Common myeloid progenitor, CD34-positive (primary cell): ENCODE results near the gene PDF.

ENCODE experiments used
- CTCF ChIA-PET: fragments of 350-600 bp; sonication (Branson Sonifier 250); formaldehyde crosslinking; loops from one replicate; lab custom pipeline; 2021; ENCODE audit warnings: antibody characterized with exemption; lab: Charles Lee
- POLR2A ChIA-PET: fragments of 350-600 bp; sonication (Branson Sonifier 250); formaldehyde crosslinking; loops from one replicate; lab custom pipeline; 2021; ENCODE audit warnings: antibody characterized with exemption; lab: Charles Lee
- DNase-seq, 3 donors: peaks; one replicate each; pipeline versions ENCODE4 v3.0.0 to v3.0.0-alpha.2; 2013
- H3K27ac ChIP-seq, 2 experiments: 1 replicate in 1 of 2; 2 replicates in 1 of 2; pipeline ENCODE4 v1.7.0; 2013; ENCODE audit warnings: inconsistent platforms in 2 of 2, low read length in 2 of 2, mild to moderate bottlenecking in 2 of 2, low read depth in 1 of 2, moderate library complexity in 1 of 2; ENCODE audit not compliant: severe bottlenecking in 2 of 2, insufficient read depth in 1 of 2, poor library complexity in 1 of 2
- H3K27me3 ChIP-seq, 5 experiments: replicated peaks in 2 of 5; 1 replicate in 3 of 5; 2 replicates in 2 of 5; pipeline versions ENCODE4 v1.6.1 to v1.7.0; 2013; ENCODE audit warnings: low read length in 4 of 5, mild to moderate bottlenecking in 2 of 5, moderate library complexity in 2 of 5, inconsistent platforms in 1 of 5; ENCODE audit not compliant: insufficient read depth in 5 of 5, control insufficient read depth in 4 of 5
- H3K36me3 ChIP-seq, 4 experiments: 1 replicate in 2 of 4; 2 replicates in 2 of 4; pipeline versions ENCODE4 v1.6.1 to v1.7.0; 2013; ENCODE audit warnings: low read length in 3 of 4, control low read depth in 1 of 4, mild to moderate bottlenecking in 1 of 4; ENCODE audit not compliant: control insufficient read depth in 4 of 4, insufficient read depth in 4 of 4
- H3K4me1 ChIP-seq, 4 experiments: 1 replicate in 3 of 4; 2 replicates in 1 of 4; pipeline versions ENCODE4 v1.6.1 to v1.7.1; 2013; ENCODE audit warnings: low read length in 3 of 4, mild to moderate bottlenecking in 3 of 4, control low read depth in 1 of 4, inconsistent platforms in 1 of 4, moderate library complexity in 1 of 4; ENCODE audit not compliant: control insufficient read depth in 4 of 4, insufficient read depth in 4 of 4; ENCODE audit errors: control extremely low read depth in 1 of 4
- H3K4me3 ChIP-seq, 7 experiments: 1 replicate in 4 of 7; 2 replicates in 3 of 7; pipeline versions ENCODE4 v1.5.1 to v1.7.0; 2013; ENCODE audit warnings: mild to moderate bottlenecking in 7 of 7, low read length in 6 of 7, moderate library complexity in 6 of 7, inconsistent platforms in 2 of 7, low read depth in 2 of 7, control low read depth in 1 of 7; ENCODE audit not compliant: insufficient read depth in 4 of 7, control insufficient read depth in 1 of 7; ENCODE audit errors: extremely low read depth in 1 of 7
- H3K9me3 ChIP-seq, 5 experiments: 1 replicate in 4 of 5; 2 replicates in 1 of 5; pipeline versions ENCODE4 v1.6.1 to v1.7.1; 2013; ENCODE audit warnings: low read length in 4 of 5, mild to moderate bottlenecking in 2 of 5, inconsistent platforms in 1 of 5, low read depth in 1 of 5, moderate library complexity in 1 of 5; ENCODE audit not compliant: control insufficient read depth in 4 of 5, insufficient read depth in 2 of 5; ENCODE audit errors: control extremely low read depth in 1 of 5
- whole genome bisulfite sequencing: methylation state at CpG from one replicate; pipeline ENCODE4 v1.1.5; 2013; ENCODE audit not compliant: insufficient coverage; 5-methylcytosine and 5-hydroxymethylcytosine counted together

PDF gene

DNA sequence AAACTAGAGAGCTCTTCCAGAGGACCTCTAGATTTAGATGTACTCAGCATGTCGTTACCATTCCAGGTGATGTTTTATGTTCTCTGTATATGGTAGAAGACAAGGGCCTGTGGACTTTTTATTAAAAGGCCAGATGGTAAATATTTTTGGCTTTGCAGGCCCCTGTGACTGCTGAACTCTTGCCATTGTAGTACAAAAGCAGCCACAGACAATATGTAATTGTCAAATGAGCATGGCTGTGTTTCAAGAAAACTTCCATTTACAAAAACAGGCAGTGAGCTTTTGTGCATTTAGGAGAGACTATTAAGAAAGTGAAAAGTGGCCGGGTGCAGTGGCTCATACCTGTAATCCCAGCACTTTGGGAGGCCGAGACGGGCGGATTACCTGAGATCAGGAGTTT, 13.8 kb upstream of the PDF start:
- H3K27me3 ChIP-seq, result no peaks in the 10 kb centered on the region
- no peak overlapping the region for H3K4me3 ChIP-seq
- ChIA-PET POLR2A (interaction anchor here (0.7 kb wide), 1 partner anchor 11 kb away, joined by 3 read pairs; no protein-coding TSS in a partner anchor), CTCF (no interaction called here)
- peaks cover 9 to 26% (median 19%) of the 10 kb centered on the region in 4 experiments for H3K36me3 ChIP-seq
- no peaks in the 10 kb centered on the region for H3K9me3 ChIP-seq
- 92% methylated on average over 4 of the region's 5 CpGs for WGBS
- peaks cover 5 to 21% (median 12%) of the 10 kb centered on the region in 4 experiments for H3K4me1 ChIP-seq
- H3K27ac ChIP-seq, result no peak overlapping the region
- DNase-seq, result no peak

DNA sequence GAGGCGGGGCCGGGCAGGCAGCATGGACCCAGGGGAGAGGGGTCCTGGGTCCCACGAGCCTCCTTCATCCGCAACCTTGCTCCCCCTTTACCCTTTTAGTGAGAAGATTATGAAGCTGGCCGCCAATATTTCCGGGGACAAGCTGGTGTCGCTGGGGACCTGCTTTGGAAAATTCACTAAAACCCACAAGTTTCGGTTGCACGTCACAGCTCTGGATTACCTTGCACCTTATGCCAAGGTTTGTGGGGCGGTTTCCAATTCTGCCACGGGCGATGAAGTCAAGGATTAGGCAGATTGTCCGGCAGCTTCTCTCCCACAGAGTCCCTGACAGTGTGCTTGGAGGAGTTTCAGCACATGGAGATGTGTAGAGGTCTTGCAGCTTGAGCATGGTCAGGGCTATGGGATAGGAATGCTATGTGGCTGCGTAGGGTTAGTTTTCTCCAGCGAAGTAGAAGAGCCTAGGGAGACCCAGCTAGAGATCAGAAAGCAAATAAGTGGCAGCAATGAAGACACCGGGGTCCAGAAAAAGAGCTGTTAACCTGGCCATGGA, 9.8 kb upstream of the PDF start:
- Histone ChIP-seq H3K4me1 (peaks cover 10 to 32% (median 21%) of the 10 kb centered on the region in 4 experiments), H3K9me3 (no peaks in the 10 kb centered on the region), H3K27ac (peak overlapping the region; percentile 72 to 87), H3K36me3 (peaks cover 16 to 37% (median 29%) of the 10 kb centered on the region in 4 experiments), H3K4me3 (peak overlapping the region; percentile 72 to 97 (median 91)), H3K27me3 (no peaks in the 10 kb centered on the region)
- DNase-seq, result peak in 1 of 3 donors; percentile 17
- WGBS, result 7% methylated on average over 15 of the region's 16 CpGs
- ChIA-PET POLR2A (no interaction called here), CTCF (interaction anchor here (0.9 to 1.7 kb wide), 4 partner anchors 11 to 189 kb away, joined by 3 to 6 read pairs (median 4); no protein-coding TSS in a partner anchor)

DNA sequence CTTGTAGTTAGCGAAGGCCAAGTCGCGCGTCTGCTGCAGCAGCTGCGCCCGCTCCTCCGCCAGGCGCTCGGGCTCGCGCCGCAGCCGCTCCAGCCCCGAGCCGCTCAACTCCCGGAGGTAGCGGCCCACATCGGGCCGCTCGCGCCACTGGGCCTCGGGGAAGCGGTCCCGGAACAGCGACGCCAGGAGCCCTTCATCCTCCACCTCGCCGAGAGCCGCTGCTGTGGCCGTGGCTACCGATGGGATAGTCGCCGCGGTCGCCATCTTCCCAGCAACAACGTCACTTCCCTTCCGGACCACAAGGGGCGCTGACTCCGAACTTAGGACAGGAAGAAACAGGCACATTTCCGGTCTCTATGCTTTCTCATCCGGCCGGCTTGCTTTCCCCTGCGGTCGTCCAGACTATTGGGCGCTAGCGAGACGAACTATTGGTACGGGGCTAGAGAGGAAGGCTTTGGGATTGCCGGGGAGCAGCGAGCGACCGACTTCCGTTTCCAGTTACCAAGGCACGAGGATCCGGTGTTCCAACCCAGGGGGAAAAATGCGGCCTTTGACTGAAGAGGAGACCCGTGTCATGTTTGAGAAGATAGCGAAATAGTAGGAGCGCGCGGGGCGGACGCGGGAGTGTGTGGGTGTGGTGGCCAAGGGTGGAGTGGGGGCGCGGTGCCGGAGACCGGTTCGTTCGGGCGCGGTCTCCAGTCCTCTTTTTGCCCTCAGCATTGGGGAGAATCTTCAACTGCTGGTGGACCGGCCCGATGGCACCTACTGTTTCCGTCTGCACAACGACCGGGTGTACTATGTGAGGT, 9.1 kb upstream of the PDF start, which contains the start of the genes COG8 and NIP7:
COG8 (minus strand) TSS at position 276 of the 806 bp plus-strand sequence; CDS start at position 264, 12 bp downstream.
NIP7 (plus strand) TSS at position 484 of the 806 bp plus-strand sequence; CDS start at position 542, 58 bp downstream.
- Histone ChIP-seq H3K9me3 (no peaks in the 10 kb centered on the region), H3K4me3 (peak within 1 kb of the TSS; percentile 72 to 97 (median 91)), H3K27me3 (no peaks in the 10 kb centered on the region), H3K27ac (peak within 1 kb of the TSS; percentile 72 to 87), H3K4me1 (peaks cover 10 to 32% (median 21%) of the 10 kb centered on the region in 4 experiments), H3K36me3 (peaks cover 23 to 44% (median 35%) of the 10 kb centered on the region in 4 experiments)
- ChIA-PET POLR2A (interaction anchor here (0.6 to 1.4 kb wide), 2 partner anchors 9 to 48 kb away, joined by 3 to 6 read pairs; partner anchors contain the start of gene PDF), CTCF (interaction anchor here (0.8 to 1.7 kb wide), 4 partner anchors 27 to 47 kb away, joined by 3 to 6 read pairs (median 3); no protein-coding TSS in a partner anchor)
- WGBS, result 0% methylated on average over 71 of the region's 77 CpGs
- peak; percentile 97 for DNase-seq

DNA sequence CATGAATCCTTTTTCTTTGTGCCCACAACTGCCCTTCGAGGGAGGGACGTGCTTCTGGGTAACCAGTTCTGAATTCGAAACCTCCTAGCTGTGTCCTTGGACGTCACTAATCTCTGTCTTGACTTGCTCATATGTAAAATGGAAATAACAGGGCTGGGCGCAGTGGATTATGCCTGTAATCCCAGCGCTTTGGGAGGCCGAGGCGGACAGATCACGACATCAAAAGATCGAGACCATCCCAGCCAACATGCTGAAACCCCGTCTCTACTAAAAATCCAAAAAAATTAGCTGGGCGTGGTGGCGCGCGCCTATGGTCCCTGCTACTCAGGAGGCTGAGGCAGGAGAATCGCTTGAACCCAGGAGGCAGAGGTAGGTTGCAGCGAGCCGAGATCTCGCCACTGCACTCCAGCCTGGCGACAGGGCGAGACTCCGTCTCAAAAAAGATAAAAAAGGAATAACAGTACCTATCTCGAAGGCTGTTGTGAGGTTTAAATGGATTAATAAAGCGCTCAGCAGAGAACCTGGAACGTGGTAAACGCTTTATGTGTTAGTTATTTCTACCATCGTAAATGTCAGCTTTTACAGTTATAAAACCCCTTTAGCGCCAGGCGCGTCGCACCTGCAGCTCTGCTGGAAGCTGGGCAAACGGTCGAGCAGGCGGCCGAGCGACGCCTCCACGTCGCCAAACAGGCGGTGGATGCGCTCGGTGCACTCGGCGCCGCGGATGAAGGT, 8.3 kb upstream of the PDF start:
- H3K36me3 ChIP-seq, result peaks cover 26 to 52% (median 39%) of the 10 kb centered on the region in 4 experiments
- no peak for DNase-seq
- H3K27ac ChIP-seq, result peak overlapping the region; percentile 72 to 87
- WGBS, result 25% methylated on average over 46 of the region's 46 CpGs
- POLR2A ChIA-PET, result interaction anchor here (0.6 to 1.4 kb wide), 2 partner anchors 8 to 49 kb away, joined by 3 to 6 read pairs; partner anchors contain the start of gene PDF
- H3K4me1 ChIP-seq, result peaks cover 10 to 32% (median 21%) of the 10 kb centered on the region in 4 experiments
- no peaks in the 10 kb centered on the region for H3K27me3 ChIP-seq
- CTCF ChIA-PET, result interaction anchor here (0.8 to 2.6 kb wide), 7 partner anchors 10 to 48 kb away, joined by 3 to 6 read pairs (median 3); no protein-coding TSS in a partner anchor
- H3K9me3 ChIP-seq, result no peaks in the 10 kb centered on the region
- peak overlapping the region; percentile 72 to 97 (median 91) for H3K4me3 ChIP-seq

DNA sequence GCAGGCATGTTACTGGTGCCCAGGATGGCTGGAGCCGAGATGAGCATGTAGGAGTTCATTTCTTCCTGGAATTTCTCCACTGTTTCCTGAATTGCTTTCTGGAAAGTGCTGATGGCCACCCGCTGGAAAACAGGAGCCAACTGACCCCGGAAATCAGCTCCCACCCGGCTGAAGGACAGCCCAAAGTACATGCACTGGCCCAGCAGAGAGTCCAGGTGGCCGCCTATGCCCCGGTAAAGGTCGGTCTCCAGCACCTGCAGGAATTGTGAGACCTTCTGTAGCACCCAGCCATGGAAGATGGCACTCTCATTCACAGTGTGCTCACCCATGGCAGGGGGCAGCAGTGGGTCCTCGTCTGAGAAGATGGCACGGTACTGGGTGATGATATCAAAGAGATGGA, 4.3 kb upstream of the PDF start:
- Histone ChIP-seq H3K4me1 (peaks cover 5 to 29% (median 17%) of the 10 kb centered on the region in 4 experiments), H3K36me3 (peaks cover 28 to 47% (median 35%) of the 10 kb centered on the region in 4 experiments), H3K27me3 (no peaks in the 10 kb centered on the region), H3K27ac (no peak overlapping the region), H3K4me3 (no peak overlapping the region), H3K9me3 (no peaks in the 10 kb centered on the region)
- CTCF ChIA-PET, result interaction anchor here (1.6 kb wide), 1 partner anchor 16 kb away, joined by 3 read pairs; no protein-coding TSS in a partner anchor
- no peak for DNase-seq
- POLR2A ChIA-PET, result no interaction called here
- WGBS, result 98% methylated on average over 9 of the region's 9 CpGs
